Gastrocnemius medialis (tissue), 4 donors: ENCODE data around the gene FGF14. TPM values are rescaled to one million over a fixed set of nuclear protein-coding genes. Genes with fewer than 3 reads are reported as not detected.

ENCODE experiments used
- ATAC-seq, 2 donors: fragments of 150-250 bp; one replicate each; pipeline ENCODE4 v1.9.1; 2016
- DNase-seq, 2 donors: peaks; one replicate each; pipeline ENCODE4 v3.0.0-alpha.2; 2019
- H3K27ac ChIP-seq, 4 donors: fragments of 200-600 bp; sonication (generic); 1 replicate in 1 of 4; 2 replicates in 3 of 4; pipeline ENCODE4 v1.5.1; 2016 to 2018; ENCODE audit warnings: mild to moderate bottlenecking in 2 of 4, moderate library complexity in 1 of 4
- H3K27me3 ChIP-seq, 3 donors: fragments of 200-600 bp; sonication (generic) in 2 of 3; 1 replicate in 1 of 3; 2 replicates in 2 of 3; pipeline versions ENCODE4 v1.5.1 to v1.6.0; 2016 to 2019; ENCODE audit warnings: mild to moderate bottlenecking in 1 of 3, moderate library complexity in 1 of 3
- H3K36me3 ChIP-seq, 2 donors: fragments of 200-600 bp; sonication (generic) in 1 of 2; one replicate each; pipeline ENCODE4 v1.5.1; 2017 to 2018
- H3K4me1 ChIP-seq, 2 donors: fragments of 200-600 bp; sonication (generic) in 1 of 2; one replicate each; pipeline ENCODE4 v1.5.1; 2016 to 2017; ENCODE audit warnings: mild to moderate bottlenecking in 2 of 2
- H3K4me3 ChIP-seq, 4 donors: fragments of 200-600 bp; sonication (generic) in 3 of 4; 1 replicate in 1 of 4; 2 replicates in 3 of 4; pipeline ENCODE4 v1.5.1; 2016 to 2019; ENCODE audit warnings: mild to moderate bottlenecking in 2 of 4
- H3K9me3 ChIP-seq, 3 donors: fragments of 200-600 bp; sonication (generic) in 2 of 3; 1 replicate in 1 of 3; 2 replicates in 2 of 3; pipeline ENCODE4 v1.5.1; 2016 to 2019
- POLR2A ChIP-seq, 2 donors: fragments of 450-650 bp; IDR thresholded peaks; one replicate each; pipeline ENCODE4 v1.6.1; 2017; ENCODE audit warnings: antibody characterized with exemption in 2 of 2, mild to moderate bottlenecking in 2 of 2, moderate library complexity in 2 of 2
- in situ Hi-C, 4 donors: fragments of 200-750 bp; cut with MboI; loops; one replicate each; pipeline versions ENCODE4 v1.15.0 to v1.8.0; 2017; ENCODE audit warnings: low sequenced_read_pairs in 4 of 4
- intact Hi-C: fragments of 100-400 bp; cut with DNase I; formaldehyde crosslinking; loops from one replicate; pipeline ENCODE4 v1.15.1; 2023; ENCODE audit warnings: low total_unique reads
- total RNA-seq, 4 donors: library from RNA; depleted of rRNA; stranded (reverse); fragments of >200 nt; gene quantifications; one replicate each; pipeline versions ENCODE4 v1.1.0 to v1.2.3, GENCODE V29; 2016
- TF ChIP-seq, protein P1 (sequence below), 5 experiments: fragments of 450-650 bp in 3 of 5; fragments of 200-600 bp in 2 of 5; sonication (generic) in 2 of 5; IDR thresholded peaks in 4 of 5; conservative IDR thresholded peaks in 1 of 5; 1 replicate in 4 of 5; 2 replicates in 1 of 5; pipeline ENCODE4 v1.5.1; 2016 to 2019; ENCODE audit warnings: antibody characterized with exemption in 5 of 5, mild to moderate bottlenecking in 3 of 5, moderate library complexity in 3 of 5

The FGF14 gene
- total RNA-seq, 4 donors from 2014 or later: 0.02 TPM; not detected in 3

DNA sequence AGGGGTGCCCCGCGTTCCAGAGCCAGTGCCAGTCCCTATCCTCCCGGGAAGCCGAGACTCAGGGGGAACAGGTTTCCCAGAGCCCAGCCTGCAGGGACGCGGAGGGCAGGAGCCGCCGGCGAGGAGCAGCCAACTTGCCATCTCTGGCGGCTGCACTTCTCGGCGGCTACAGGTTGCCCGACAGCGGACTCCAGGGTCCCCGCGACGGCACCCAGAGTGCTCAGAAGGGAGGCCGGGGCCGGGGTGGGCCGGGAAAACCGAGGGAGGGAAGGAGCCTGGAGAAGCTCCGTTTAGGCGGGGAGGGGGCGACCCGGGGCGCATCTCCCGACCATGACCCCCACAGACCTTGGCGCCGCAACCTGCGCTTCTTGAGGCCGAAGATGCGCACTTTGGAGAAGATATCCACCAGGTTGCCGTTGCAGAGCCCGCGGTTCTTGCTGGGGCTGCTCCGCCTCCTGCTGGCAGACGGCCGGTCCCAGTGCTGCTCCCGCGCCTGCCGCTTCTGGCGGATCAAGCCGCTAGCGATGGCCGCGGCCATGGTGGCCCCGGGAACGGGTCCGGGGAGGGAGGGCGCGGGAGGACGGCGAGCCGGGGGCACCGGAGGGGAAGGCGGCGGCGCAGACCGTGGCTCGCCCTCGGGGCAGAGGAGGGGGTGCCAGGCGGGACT lies 485.6 kb downstream of the FGF14 start:
- TF ChIP-seq POLR2A (IDR thresholded peaks at IDR 0.05): no peak
- TF ChIP-seq, protein P1, sequence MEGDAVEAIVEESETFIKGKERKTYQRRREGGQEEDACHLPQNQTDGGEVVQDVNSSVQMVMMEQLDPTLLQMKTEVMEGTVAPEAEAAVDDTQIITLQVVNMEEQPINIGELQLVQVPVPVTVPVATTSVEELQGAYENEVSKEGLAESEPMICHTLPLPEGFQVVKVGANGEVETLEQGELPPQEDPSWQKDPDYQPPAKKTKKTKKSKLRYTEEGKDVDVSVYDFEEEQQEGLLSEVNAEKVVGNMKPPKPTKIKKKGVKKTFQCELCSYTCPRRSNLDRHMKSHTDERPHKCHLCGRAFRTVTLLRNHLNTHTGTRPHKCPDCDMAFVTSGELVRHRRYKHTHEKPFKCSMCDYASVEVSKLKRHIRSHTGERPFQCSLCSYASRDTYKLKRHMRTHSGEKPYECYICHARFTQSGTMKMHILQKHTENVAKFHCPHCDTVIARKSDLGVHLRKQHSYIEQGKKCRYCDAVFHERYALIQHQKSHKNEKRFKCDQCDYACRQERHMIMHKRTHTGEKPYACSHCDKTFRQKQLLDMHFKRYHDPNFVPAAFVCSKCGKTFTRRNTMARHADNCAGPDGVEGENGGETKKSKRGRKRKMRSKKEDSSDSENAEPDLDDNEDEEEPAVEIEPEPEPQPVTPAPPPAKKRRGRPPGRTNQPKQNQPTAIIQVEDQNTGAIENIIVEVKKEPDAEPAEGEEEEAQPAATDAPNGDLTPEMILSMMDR (IDR thresholded peaks at IDR 0.05 in 4 of 5, conservative IDR thresholded peaks at IDR 0.05 in 1 of 5): no peak
- peaks cover 41 to 57% (median 53%) of the 10 kb centered on the region in 3 donors for H3K27me3 ChIP-seq
- in situ Hi-C loops: no loop called here
- peaks cover 4 to 6% of the 10 kb centered on the region in 2 donors for H3K4me1 ChIP-seq
- H3K36me3 ChIP-seq: no peaks in the 10 kb centered on the region
- no peaks in the 10 kb centered on the region for H3K9me3 ChIP-seq
- intact Hi-C loops: no loop called here
- peak overlapping the region; percentile 11 to 25 (median 19) for H3K4me3 ChIP-seq
- ATAC-seq: no peak
- DNase-seq: no peak
- H3K27ac ChIP-seq: no peak overlapping the region

DNA sequence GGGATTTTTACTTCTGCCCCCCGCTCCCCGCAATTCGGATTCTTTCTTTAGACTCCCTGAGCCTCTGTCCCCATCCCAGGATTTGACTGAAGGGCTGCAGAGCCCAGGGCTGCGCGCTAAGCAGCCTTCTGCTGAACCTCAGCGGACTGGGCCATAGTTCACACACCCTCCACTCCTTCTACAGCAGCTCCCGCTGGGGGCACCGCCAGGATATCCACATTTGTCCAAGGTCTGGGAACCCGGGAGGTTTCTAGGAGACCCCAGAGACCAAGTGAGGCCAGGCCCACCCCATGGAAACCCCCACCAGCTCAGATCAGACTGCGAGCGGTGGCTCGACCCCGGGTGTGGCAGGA lies 486.1 kb downstream of the FGF14 start:
- no peak overlapping the region for H3K27ac ChIP-seq
- no peak for TF ChIP-seq POLR2A (IDR thresholded peaks at IDR 0.05)
- TF ChIP-seq, protein P1 (IDR thresholded peaks at IDR 0.05 in 4 of 5, conservative IDR thresholded peaks at IDR 0.05 in 1 of 5): no peak
- H3K4me1 ChIP-seq: peaks cover 4 to 6% of the 10 kb centered on the region in 2 donors
- H3K27me3 ChIP-seq: peaks cover 41 to 52% (median 48%) of the 10 kb centered on the region in 3 donors
- ATAC-seq (no peak), DNase-seq (no peak)
- H3K4me3 ChIP-seq: no peak overlapping the region
- H3K36me3 ChIP-seq: no peaks in the 10 kb centered on the region
- no peaks in the 10 kb centered on the region for H3K9me3 ChIP-seq
- intact Hi-C loops: no loop called here
- in situ Hi-C loops: no loop called here

DNA sequence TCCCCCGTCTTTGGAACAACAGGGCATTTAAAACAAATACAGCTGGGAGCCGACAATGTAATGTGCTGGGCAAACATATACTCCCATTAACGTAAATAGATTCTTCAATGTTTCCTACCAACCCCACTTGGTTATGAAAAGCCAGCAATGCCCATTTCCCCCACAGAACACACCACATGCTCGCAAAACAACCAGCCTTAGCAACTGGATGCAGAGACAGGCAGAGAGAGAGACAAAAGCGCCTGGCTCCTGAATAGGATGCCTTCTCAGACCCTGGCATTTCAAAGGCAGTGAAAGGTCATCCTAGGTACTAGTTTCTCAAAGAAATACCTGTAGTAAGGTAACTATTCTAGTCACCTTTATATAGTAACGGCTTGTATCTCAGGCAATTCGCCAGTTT lies 486.5 kb downstream of the FGF14 start:
- Histone ChIP-seq H3K36me3 (no peaks in the 10 kb centered on the region), H3K4me1 (peaks cover 4 to 6% of the 10 kb centered on the region in 2 donors), H3K9me3 (no peaks in the 10 kb centered on the region), H3K4me3 (no peak overlapping the region), H3K27ac (no peak overlapping the region), H3K27me3 (peaks cover 41 to 48% (median 44%) of the 10 kb centered on the region in 3 donors)
- DNase-seq: no peak
- in situ Hi-C loops (no loop called here), intact Hi-C loops (no loop called here)
- TF ChIP-seq, protein P1 (IDR thresholded peaks at IDR 0.05 in 4 of 5, conservative IDR thresholded peaks at IDR 0.05 in 1 of 5): no peak
- no peak for TF ChIP-seq POLR2A (IDR thresholded peaks at IDR 0.05)
- no peak for ATAC-seq

DNA sequence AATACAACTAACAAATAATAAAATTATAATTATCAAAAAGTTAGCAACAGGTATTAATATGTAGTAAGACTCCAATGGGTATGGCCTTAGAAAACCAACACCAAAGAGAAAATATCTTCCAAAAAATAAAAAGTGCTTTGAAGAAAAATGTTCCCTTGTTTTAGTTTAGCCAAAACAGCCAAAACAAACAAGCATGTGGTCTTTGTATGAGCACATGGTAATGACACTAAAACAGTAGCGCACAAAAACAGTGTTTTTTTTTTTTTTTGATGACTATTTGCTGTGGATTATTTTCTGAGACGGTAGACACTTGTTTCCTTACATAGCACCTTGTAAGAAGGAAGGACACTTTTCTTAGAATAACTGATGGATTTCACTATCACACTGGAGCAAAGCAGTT lies 490.1 kb downstream of the FGF14 start:
- H3K4me3 ChIP-seq: no peak overlapping the region
- H3K4me1 ChIP-seq: no peaks in the 10 kb centered on the region
- H3K36me3 ChIP-seq: no peaks in the 10 kb centered on the region
- in situ Hi-C loops (no loop called here), intact Hi-C loops (no loop called here)
- no peak overlapping the region for H3K27ac ChIP-seq
- no peaks in the 10 kb centered on the region for H3K9me3 ChIP-seq
- H3K27me3 ChIP-seq: peaks cover 12 to 24% (median 20%) of the 10 kb centered on the region in 3 donors
- no peak for ATAC-seq
- TF ChIP-seq POLR2A (IDR thresholded peaks at IDR 0.05): no peak
- TF ChIP-seq, protein P1 (IDR thresholded peaks at IDR 0.05 in 4 of 5, conservative IDR thresholded peaks at IDR 0.05 in 1 of 5): no peak
- no peak for DNase-seq

DNA sequence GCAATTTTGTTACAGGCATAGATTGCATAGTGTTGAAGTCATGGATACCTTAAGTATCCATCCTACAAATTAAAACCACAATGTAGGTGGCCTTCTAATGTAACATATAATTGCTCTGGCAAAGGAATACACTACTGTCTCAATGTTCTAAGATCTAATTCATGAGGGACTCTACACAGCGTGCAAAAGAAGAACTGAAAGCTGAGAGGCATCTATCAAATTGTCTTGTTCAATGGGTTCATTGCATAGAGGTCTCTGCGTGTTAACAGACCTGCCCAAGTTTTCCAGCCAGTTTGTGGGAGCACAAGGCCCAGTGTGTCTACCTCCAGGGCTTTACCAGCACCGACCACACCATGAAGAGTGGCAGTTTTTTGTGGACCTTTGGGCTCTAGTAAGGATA lies 498.0 kb downstream of the FGF14 start:
- intact Hi-C loops: no loop called here
- H3K27ac ChIP-seq: no peak overlapping the region
- no peaks in the 10 kb centered on the region for H3K9me3 ChIP-seq
- no peak for DNase-seq
- in situ Hi-C loops: no loop called here
- no peaks in the 10 kb centered on the region for H3K4me1 ChIP-seq
- ATAC-seq: no peak
- no peaks in the 10 kb centered on the region for H3K36me3 ChIP-seq
- no peak for TF ChIP-seq POLR2A (IDR thresholded peaks at IDR 0.05)
- TF ChIP-seq, protein P1 (IDR thresholded peaks at IDR 0.05 in 4 of 5, conservative IDR thresholded peaks at IDR 0.05 in 1 of 5): no peak
- H3K27me3 ChIP-seq: no peaks in the 10 kb centered on the region
- H3K4me3 ChIP-seq: no peak overlapping the region
